HepG2 (cell line): ENCODE results near the gene AAR2. TPM values are rescaled to one million over a fixed set of nuclear protein-coding genes. Genes with fewer than 3 reads are reported as not detected.

Source experiments
- CC2D1A ChIP-seq: sonication (generic); formaldehyde crosslinking; IDR thresholded peaks from 2 replicates; pipeline ENCODE4 v1.8.1; 2023; ENCODE audit warnings: mild to moderate bottlenecking, missing genetic modification reagents
- HMGA1 ChIP-seq: sonication (generic); formaldehyde crosslinking; conservative IDR thresholded peaks from 2 replicates; pipeline ENCODE4 v1.4.0; 2020; ENCODE audit warnings: missing genetic modification reagents
- PLRG1 ChIP-seq: fragments of 450-650 bp; conservative IDR thresholded peaks from 2 replicates; pipeline ENCODE4 v1.6.1; 2016
- POLR2G ChIP-seq: fragments of 200-400 bp; formaldehyde crosslinking; IDR thresholded peaks from 2 replicates; pipeline ENCODE4 v1.6.1; 2018; ENCODE audit warnings: mild to moderate bottlenecking, low read depth, low read length, moderate library complexity
- SETDB1 ChIP-seq: sonication (generic); formaldehyde crosslinking; IDR thresholded peaks from 2 replicates; pipeline ENCODE4 v1.5.1; 2020; ENCODE audit warnings: missing genetic modification reagents, mild to moderate bottlenecking, borderline replicate concordance
- SMARCC2 ChIP-seq: fragments of 450-650 bp; IDR thresholded peaks from 2 replicates; pipeline ENCODE4 v1.6.1; 2017; ENCODE audit warnings: antibody characterized with exemption, mild to moderate bottlenecking
- TCF7 ChIP-seq: sonication (generic); IDR thresholded peaks from 2 replicates; pipeline ENCODE4 v1.6.1; 2016; ENCODE audit warnings: antibody characterized with exemption, low read depth
- ZNF335 ChIP-seq: sonication (generic); formaldehyde crosslinking; IDR thresholded peaks from 2 replicates; pipeline ENCODE4 v1.4.0; 2020; ENCODE audit warnings: missing genetic modification reagents
- ZNF562 ChIP-seq: sonication (generic); formaldehyde crosslinking; IDR thresholded peaks from 2 replicates; pipeline ENCODE4 v1.8.0; 2022; ENCODE audit warnings: missing genetic modification reagents, borderline replicate concordance
- polyA plus RNA-seq, 8 experiments: library from polyadenylated mRNA; depleted of rRNA in 3 of 8; stranded (reverse) in 7 of 8; unstranded in 1 of 8; fragments of >200 nt; fragmentation: Illumina TruSeq in 4 of 8; extraction: Trizol in 4 of 8; gene quantifications; 2 replicates each; pipeline versions ENCODE4 v1.2.1 to v1.2.3, GENCODE V29; 2011 to 2016; ENCODE audit warnings: low read depth in 4 of 8, missing spikeins in 1 of 8, mixed read lengths in 1 of 8; ENCODE audit not compliant: insufficient read depth in 1 of 8
- total RNA-seq, 5 experiments: library from RNA; depleted of rRNA; stranded (reverse); fragments of >200 nt; fragmentation: Illumina TruSeq; extraction: Trizol; gene quantifications; 2 replicates each; pipeline ENCODE4 v1.2.3, GENCODE V29; 2016; ENCODE audit warnings: low read depth in 1 of 5
- TF ChIP-seq, protein P1 (sequence below): sonication (generic); formaldehyde crosslinking; IDR thresholded peaks from 2 replicates; pipeline ENCODE4 v1.4.0; 2020; ENCODE audit warnings: mild to moderate bottlenecking, missing genetic modification reagents
- TF ChIP-seq, protein P2 (sequence below): sonication (generic); formaldehyde crosslinking; IDR thresholded peaks from 2 replicates; pipeline ENCODE4 v1.5.1; 2020; ENCODE audit warnings: missing genetic modification reagents, mild to moderate bottlenecking, borderline replicate concordance
- TF ChIP-seq, protein P3 (sequence below): sonication (generic); formaldehyde crosslinking; IDR thresholded peaks from 2 replicates; pipeline ENCODE4 v1.4.0; 2020; ENCODE audit warnings: missing genetic modification reagents, borderline replicate concordance
- TF ChIP-seq, protein P4 (sequence below): sonication (generic); formaldehyde crosslinking; IDR thresholded peaks from 2 replicates; pipeline ENCODE4 v1.5.0; 2020; ENCODE audit warnings: missing genetic modification reagents
- TF ChIP-seq, protein P5 (sequence below): IDR thresholded peaks from 2 replicates; pipeline ENCODE4 v1.6.1; 2016; ENCODE audit warnings: missing biosample characterization, missing genetic modification reagents, low read depth
- TF ChIP-seq, protein P6 (sequence below): sonication (generic); formaldehyde crosslinking; IDR thresholded peaks from 2 replicates; pipeline ENCODE4 v1.4.0; 2020; ENCODE audit warnings: missing genetic modification reagents, mild to moderate bottlenecking, borderline replicate concordance

The AAR2 gene
- total and polyA plus RNA-seq, 2 of the 13 experiments (the other 11 are each of a cell fraction or from before 2014, with no cell fraction given), result 45.2 to 46.2 TPM

DNA sequence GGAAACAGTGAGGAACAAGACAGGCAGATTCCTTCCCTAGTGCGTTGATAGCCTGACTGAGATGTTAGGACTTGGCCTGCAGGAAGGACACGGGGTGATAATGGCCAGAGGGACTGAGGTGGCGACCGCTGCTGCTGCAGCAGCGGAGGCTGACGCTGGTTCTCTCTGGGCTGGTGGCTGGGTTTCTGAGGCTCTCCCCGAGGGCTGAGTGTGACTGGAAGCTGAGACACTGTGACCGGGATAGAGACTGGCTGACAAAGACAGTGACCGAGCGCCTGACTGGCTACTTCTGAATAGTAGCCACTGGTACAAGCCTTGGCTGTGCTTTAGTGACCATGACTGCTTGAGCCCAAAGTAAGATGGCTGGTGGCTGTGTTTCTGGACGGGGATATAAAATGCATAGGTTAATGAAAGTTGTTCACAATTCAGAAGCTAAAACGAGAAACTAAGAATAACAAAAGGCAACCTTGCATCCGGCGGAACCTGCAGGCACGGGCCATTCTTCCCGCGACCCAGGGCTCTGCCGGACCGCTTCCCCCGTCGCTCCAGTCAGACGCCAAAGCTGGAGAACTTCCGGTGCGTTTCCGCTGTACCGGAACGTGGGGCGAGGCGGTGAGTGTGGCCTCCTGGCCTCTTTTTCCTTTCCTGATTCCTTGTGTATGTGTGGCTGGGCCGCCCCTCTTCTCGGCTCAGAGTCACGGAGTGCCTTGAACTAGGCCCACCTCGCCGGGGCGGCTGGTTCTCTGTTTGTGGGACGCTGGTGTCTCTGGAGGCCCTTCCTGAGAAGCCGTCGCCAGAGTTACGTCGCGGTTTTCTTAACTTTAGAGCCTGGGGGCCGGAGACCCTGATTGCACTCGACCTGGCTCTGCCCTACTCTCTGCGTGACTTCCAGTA, at the start of gene AAR2 (continued):
- TF ChIP-seq, protein P1, sequence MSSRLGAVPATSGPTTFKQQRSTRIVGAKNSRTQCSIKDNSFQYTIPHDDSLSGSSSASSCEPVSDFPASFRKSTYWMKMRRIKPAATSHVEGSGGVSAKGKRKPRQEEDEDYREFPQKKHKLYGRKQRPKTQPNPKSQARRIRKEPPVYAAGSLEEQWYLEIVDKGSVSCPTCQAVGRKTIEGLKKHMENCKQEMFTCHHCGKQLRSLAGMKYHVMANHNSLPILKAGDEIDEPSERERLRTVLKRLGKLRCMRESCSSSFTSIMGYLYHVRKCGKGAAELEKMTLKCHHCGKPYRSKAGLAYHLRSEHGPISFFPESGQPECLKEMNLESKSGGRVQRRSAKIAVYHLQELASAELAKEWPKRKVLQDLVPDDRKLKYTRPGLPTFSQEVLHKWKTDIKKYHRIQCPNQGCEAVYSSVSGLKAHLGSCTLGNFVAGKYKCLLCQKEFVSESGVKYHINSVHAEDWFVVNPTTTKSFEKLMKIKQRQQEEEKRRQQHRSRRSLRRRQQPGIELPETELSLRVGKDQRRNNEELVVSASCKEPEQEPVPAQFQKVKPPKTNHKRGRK (CRISPR knock-in tag), result no peak
- TF ChIP-seq SETDB1 (CRISPR knock-in tag) (peak; percentile 88; the same call in 1 of the 2 replicates), ZNF335 (CRISPR knock-in tag) (peak; percentile 96), TCF7 (no peak), HMGA1 (CRISPR knock-in tag) (0 out of 2 replicates have a peak, but pooled peaks have one; percentile 26), PLRG1 (no peak), POLR2G (peak; percentile 98), SMARCC2 (no peak), CC2D1A (0 out of 2 replicates have a peak, but pooled peaks have one; percentile 58), ZNF562 (CRISPR knock-in tag) (no peak)
- TF ChIP-seq, protein P2, sequence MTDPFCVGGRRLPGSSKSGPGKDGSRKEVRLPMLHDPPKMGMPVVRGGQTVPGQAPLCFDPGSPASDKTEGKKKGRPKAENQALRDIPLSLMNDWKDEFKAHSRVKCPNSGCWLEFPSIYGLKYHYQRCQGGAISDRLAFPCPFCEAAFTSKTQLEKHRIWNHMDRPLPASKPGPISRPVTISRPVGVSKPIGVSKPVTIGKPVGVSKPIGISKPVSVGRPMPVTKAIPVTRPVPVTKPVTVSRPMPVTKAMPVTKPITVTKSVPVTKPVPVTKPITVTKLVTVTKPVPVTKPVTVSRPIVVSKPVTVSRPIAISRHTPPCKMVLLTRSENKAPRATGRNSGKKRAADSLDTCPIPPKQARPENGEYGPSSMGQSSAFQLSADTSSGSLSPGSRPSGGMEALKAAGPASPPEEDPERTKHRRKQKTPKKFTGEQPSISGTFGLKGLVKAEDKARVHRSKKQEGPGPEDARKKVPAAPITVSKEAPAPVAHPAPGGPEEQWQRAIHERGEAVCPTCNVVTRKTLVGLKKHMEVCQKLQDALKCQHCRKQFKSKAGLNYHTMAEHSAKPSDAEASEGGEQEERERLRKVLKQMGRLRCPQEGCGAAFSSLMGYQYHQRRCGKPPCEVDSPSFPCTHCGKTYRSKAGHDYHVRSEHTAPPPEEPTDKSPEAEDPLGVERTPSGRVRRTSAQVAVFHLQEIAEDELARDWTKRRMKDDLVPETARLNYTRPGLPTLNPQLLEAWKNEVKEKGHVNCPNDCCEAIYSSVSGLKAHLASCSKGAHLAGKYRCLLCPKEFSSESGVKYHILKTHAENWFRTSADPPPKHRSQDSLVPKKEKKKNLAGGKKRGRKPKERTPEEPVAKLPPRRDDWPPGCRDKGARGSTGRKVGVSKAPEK (CRISPR knock-in tag), result peak; percentile 90
- TF ChIP-seq, protein P3, sequence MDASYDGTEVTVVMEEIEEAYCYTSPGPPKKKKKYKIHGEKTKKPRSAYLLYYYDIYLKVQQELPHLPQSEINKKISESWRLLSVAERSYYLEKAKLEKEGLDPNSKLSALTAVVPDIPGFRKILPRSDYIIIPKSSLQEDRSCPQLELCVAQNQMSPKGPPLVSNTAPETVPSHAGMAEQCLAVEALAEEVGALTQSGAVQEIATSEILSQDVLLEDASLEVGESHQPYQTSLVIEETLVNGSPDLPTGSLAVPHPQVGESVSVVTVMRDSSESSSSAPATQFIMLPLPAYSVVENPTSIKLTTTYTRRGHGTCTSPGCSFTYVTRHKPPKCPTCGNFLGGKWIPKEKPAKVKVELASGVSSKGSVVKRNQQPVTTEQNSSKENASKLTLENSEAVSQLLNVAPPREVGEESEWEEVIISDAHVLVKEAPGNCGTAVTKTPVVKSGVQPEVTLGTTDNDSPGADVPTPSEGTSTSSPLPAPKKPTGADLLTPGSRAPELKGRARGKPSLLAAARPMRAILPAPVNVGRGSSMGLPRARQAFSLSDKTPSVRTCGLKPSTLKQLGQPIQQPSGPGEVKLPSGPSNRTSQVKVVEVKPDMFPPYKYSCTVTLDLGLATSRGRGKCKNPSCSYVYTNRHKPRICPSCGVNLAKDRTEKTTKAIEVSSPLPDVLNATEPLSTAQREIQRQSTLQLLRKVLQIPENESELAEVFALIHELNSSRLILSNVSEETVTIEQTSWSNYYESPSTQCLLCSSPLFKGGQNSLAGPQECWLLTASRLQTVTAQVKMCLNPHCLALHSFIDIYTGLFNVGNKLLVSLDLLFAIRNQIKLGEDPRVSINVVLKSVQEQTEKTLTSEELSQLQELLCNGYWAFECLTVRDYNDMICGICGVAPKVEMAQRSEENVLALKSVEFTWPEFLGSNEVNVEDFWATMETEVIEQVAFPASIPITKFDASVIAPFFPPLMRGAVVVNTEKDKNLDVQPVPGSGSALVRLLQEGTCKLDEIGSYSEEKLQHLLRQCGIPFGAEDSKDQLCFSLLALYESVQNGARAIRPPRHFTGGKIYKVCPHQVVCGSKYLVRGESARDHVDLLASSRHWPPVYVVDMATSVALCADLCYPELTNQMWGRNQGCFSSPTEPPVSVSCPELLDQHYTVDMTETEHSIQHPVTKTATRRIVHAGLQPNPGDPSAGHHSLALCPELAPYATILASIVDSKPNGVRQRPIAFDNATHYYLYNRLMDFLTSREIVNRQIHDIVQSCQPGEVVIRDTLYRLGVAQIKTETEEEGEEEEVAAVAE (CRISPR knock-in tag), result peak; percentile 91
- TF ChIP-seq, protein P4, sequence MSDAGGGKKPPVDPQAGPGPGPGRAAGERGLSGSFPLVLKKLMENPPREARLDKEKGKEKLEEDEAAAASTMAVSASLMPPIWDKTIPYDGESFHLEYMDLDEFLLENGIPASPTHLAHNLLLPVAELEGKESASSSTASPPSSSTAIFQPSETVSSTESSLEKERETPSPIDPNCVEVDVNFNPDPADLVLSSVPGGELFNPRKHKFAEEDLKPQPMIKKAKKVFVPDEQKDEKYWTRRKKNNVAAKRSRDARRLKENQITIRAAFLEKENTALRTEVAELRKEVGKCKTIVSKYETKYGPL, result no peak; the same call in 1 of the 2 replicates
- TF ChIP-seq, protein P5, sequence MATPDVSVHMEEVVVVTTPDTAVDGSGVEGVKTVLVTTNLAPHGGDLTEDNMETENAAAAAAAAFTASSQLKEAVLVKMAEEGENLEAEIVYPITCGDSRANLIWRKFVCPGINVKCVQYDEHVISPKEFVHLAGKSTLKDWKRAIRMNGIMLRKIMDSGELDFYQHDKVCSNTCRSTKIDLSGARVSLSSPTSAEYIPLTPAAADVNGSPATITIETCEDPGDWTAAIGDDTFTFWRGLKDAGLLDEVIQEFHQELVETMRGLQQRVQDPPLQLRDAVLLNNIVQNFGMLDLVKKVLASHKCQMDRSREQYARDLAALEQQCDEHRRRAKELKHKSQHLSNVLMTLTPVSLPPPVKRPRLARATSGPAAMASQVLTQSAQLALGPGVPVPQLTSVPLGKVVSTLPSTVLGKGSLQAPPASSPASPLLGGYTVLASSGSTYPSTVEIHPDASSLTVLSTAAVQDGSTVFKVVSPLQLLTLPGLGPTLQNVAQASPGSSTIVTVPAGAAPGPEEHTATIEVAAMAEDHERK, result peak; percentile 64; the same call in 1 of the 2 replicates
- TF ChIP-seq, protein P6, sequence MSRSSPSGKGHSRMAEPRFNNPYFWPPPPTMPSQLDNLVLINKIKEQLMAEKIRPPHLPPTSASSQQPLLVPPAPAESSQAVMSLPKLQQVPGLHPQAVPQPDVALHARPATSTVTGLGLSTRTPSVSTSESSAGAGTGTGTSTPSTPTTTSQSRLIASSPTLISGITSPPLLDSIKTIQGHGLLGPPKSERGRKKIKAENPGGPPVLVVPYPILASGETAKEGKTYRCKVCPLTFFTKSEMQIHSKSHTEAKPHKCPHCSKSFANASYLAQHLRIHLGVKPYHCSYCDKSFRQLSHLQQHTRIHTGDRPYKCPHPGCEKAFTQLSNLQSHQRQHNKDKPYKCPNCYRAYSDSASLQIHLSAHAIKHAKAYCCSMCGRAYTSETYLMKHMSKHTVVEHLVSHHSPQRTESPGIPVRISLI, result 0 out of 2 replicates have a peak, but pooled peaks have one; percentile 74
